G401.6 (cell line): ENCODE measurements around the gene SUSD6.
"Not testable (repeated sequence)": the region's sequence is repeated elsewhere in the genome, so short reads cannot be mapped to it uniquely, and the experiment has no call there.

Source experiments
- FAIRE-seq: peaks from 2 replicates; lab custom pipeline; 2012; peaks lifted over from hg19 to GRCh38; lab: Jason Lieb, UNC

Gene SUSD6

GRCh38 chr14:69593018-69593677, 18.2 kb upstream of the SUSD6 start:
- no peak for FAIRE-seq

GRCh38 chr14:69594846-69595245, 16.6 kb upstream of the SUSD6 start:
- FAIRE-seq, result no peak

GRCh38 chr14:69595336-69595735, 16.1 kb upstream of the SUSD6 start:
- FAIRE-seq, result no peak

- FAIRE-seq, result not testable (repeated sequence)
Observed at GRCh38 chr14:69599431-69599830, 12.0 kb upstream of the SUSD6 start.

- FAIRE-seq, result no peak
Observed at GRCh38 chr14:69600304-69600891, 11.0 kb upstream of the SUSD6 start.

- no peak for FAIRE-seq
Observed at GRCh38 chr14:69605738-69606137, 5.7 kb upstream of the SUSD6 start.

- no peak for FAIRE-seq
Observed at GRCh38 chr14:69606258-69607184, 4.9 kb upstream of the SUSD6 start.

GRCh38 chr14:69610020-69610873, 1.1 kb upstream of the SUSD6 start:
- FAIRE-seq, result no peak

GRCh38 chr14:69610874-69611171, 573 bp upstream of the SUSD6 start:
- no peak for FAIRE-seq

GRCh38 chr14:69612014-69612782, 802 bp downstream of the SUSD6 start:
- FAIRE-seq, result no peak

GRCh38 chr14:69612783-69613130, 1.4 kb downstream of the SUSD6 start:
- FAIRE-seq, result no peak

- no peak for FAIRE-seq
Observed at GRCh38 chr14:69613312-69614073, 2.1 kb downstream of the SUSD6 start.

GRCh38 chr14:69614592-69614991, 3.2 kb downstream of the SUSD6 start:
- no peak for FAIRE-seq

- no peak for FAIRE-seq
Observed at GRCh38 chr14:69615121-69615495, 3.7 kb downstream of the SUSD6 start.

GRCh38 chr14:69615496-69616407, 4.4 kb downstream of the SUSD6 start:
- no peak for FAIRE-seq

- no peak for FAIRE-seq
Observed at GRCh38 chr14:69616408-69616773, 5.0 kb downstream of the SUSD6 start.

GRCh38 chr14:69617796-69618195, 6.4 kb downstream of the SUSD6 start:
- FAIRE-seq, result no peak

GRCh38 chr14:69619012-69619411, 7.6 kb downstream of the SUSD6 start:
- FAIRE-seq, result no peak

GRCh38 chr14:69620211-69620611, 8.8 kb downstream of the SUSD6 start:
- FAIRE-seq, result no peak

GRCh38 chr14:69620981-69621380, 9.6 kb downstream of the SUSD6 start:
- FAIRE-seq, result no peak
